GM10266 (cell line): ENCODE results near the gene NELL1.

Experiments
- DNase-seq: peaks from one replicate; pipeline ENCODE4 v3.0.0; 2012; ENCODE audit errors: extremely low spot score
- CTCF ChIP-seq: IDR thresholded peaks from 2 replicates; pipeline ENCODE4 v1.5.1; 2012; ENCODE audit warnings: mild to moderate bottlenecking, low read depth; ENCODE audit not compliant: control insufficient read depth, insufficient read depth; ENCODE audit errors: missing control alignments

Gene NELL1

DNA sequence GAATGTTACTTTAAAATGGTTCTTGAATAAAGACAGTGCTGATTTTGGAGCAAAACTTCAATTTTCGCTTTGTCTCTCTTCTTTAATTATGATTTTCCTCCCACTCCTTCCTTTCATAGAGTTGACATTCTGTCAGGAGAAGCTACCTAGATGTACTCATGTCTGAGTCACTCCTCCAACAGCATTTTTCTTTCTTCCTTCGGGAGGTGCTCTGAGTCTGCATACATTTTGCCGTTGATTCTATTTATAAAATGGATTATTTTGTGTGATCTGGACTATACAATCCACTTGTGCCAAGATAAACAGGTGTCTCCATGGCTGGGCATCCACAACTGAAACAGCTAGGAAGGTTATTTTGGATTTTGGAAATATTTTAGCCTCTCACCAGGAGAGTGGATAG is 935.2 kb downstream of the NELL1 start:
- TF ChIP-seq CTCF = no peak
- DNase-seq = no peak

DNA sequence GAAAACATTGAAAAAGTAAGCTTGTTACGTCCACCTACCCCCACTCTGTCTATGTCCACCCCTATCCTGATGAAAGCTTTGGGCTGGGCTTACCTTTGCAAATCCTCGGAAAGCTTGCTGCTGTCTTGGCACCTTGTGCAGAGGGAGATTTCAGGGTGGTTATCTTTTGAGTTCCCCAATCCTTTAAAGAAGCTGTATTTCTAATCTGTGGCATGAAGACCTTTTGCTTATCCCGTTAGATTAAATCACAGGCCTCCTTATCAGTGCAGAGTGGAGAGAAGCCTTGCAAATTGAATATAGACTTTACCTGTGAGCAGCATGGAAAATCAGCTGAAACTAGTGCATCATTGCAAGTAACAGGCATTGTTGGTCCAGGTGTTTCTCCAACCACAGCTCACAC is 942.9 kb downstream of the NELL1 start:
- no peak for DNase-seq
- TF ChIP-seq CTCF = no peak

- DNase-seq = no peak
Measured at GRCh38 chr11:21614961-21615360, 945.6 kb downstream of the NELL1 start.

GRCh38 chr11:21615955-21616371 is 946.6 kb downstream of the NELL1 start:
- DNase-seq = no peak
- no peak for TF ChIP-seq CTCF

More at GRCh38 chr11:21614961-21615360, 945.6 kb downstream of the NELL1 start:
- TF ChIP-seq CTCF = no peak

GRCh38 chr11:21622566-21622965 is 953.2 kb downstream of the NELL1 start:
- DNase-seq = no peak
- no peak for TF ChIP-seq CTCF

GRCh38 chr11:21622995-21623394 is 953.6 kb downstream of the NELL1 start:
- no peak for DNase-seq
- TF ChIP-seq CTCF = no peak
